Memory B cell (primary cell): ENCODE results near the gene NR2C1.
"Not testable (repeated sequence)": the region's sequence is repeated elsewhere in the genome, so short reads cannot be mapped to it uniquely, and the experiment has no call there.

ENCODE experiments used
- ATAC-seq: fragments of 150-1000 bp; cut with Tn5 transposase; 2 replicates; pipeline ENCODE4 v1.10.0; 2021; ENCODE audit warnings: low read depth, mild to moderate bottlenecking, moderate library complexity
- DNase-seq, 2 donors: peaks; one replicate each; pipeline ENCODE4 v3.0.0; 2022; ENCODE audit warnings: low spot score in 2 of 2
- H3K27ac Mint-ChIP-seq: one replicate; pipeline ENCODE4 v1.8.0; 2022; ENCODE audit warnings: mild to moderate bottlenecking, moderate library complexity, mixed read lengths
- H3K27me3 Mint-ChIP-seq: one replicate; pipeline ENCODE4 v1.8.0; 2022; ENCODE audit warnings: mixed read lengths
- H3K36me3 Mint-ChIP-seq: one replicate; pipeline ENCODE4 v1.8.0; 2022; ENCODE audit warnings: mild to moderate bottlenecking, mixed read lengths
- H3K4me1 Mint-ChIP-seq: one replicate; pipeline ENCODE4 v1.8.0; 2022; ENCODE audit warnings: mixed read lengths
- H3K4me3 Mint-ChIP-seq: one replicate; pipeline ENCODE4 v1.8.0; 2022; ENCODE audit warnings: mild to moderate bottlenecking, moderate library complexity, mixed read lengths
- H3K9me3 Mint-ChIP-seq: one replicate; pipeline ENCODE4 v1.8.0; 2022; ENCODE audit warnings: mixed read lengths

NR2C1 gene

GRCh38 chr12:95003921-95004272 lies 69.5 kb downstream of the NR2C1 start:
- Mint-ChIP-seq H3K27ac (peak overlapping the region; percentile 92), H3K4me1 (peaks cover 17% of the 10 kb centered on the region), H3K9me3 (peaks cover 2% of the 10 kb centered on the region), H3K4me3 (peak overlapping the region; percentile 94), H3K36me3 (peaks cover 4% of the 10 kb centered on the region), H3K27me3 (no peaks in the 10 kb centered on the region)
- no peak for DNase-seq
- no peak for ATAC-seq

- Mint-ChIP-seq H3K4me1 (peaks cover 23% of the 10 kb centered on the region), H3K4me3 (peak within 1 kb of the TSS; percentile 94), H3K36me3 (peaks cover 4% of the 10 kb centered on the region), H3K27ac (peak within 1 kb of the TSS; percentile 92), H3K9me3 (peaks cover 2% of the 10 kb centered on the region), H3K27me3 (no peaks in the 10 kb centered on the region)
- peak; percentile 86 to 91 for DNase-seq
- ATAC-seq, result peak; percentile 100
Observed at GRCh38 chr12:95003213-95003920, 70.1 kb downstream of the NR2C1 start, which contains the start of gene NDUFA12. TSS of gene NDUFA12 (minus strand) at chr12:95003697. CDS start at chr12:95003680, 17 bp downstream.

GRCh38 chr12:95002754-95003153 lies 70.7 kb downstream of the NR2C1 start:
- peak overlapping the region; percentile 92 for H3K27ac Mint-ChIP-seq
- H3K4me1 Mint-ChIP-seq, result peaks cover 26% of the 10 kb centered on the region
- no peaks in the 10 kb centered on the region for H3K27me3 Mint-ChIP-seq
- H3K9me3 Mint-ChIP-seq, result peaks cover 2% of the 10 kb centered on the region
- peak overlapping the region; percentile 94 for H3K4me3 Mint-ChIP-seq
- DNase-seq, result no peak
- H3K36me3 Mint-ChIP-seq, result peaks cover 4% of the 10 kb centered on the region
- ATAC-seq, result no peak

GRCh38 chr12:94998326-94998725 lies 75.1 kb downstream of the NR2C1 start:
- Mint-ChIP-seq H3K27me3 (no peaks in the 10 kb centered on the region), H3K4me3 (peak overlapping the region; percentile 14), H3K36me3 (peaks cover 7% of the 10 kb centered on the region)

GRCh38 chr12:94997726-94998125 lies 75.7 kb downstream of the NR2C1 start:
- no peak for DNase-seq
- no peaks in the 10 kb centered on the region for H3K27me3 Mint-ChIP-seq
- peaks cover 26% of the 10 kb centered on the region for H3K4me1 Mint-ChIP-seq
- peaks cover 8% of the 10 kb centered on the region for H3K36me3 Mint-ChIP-seq
- no peak overlapping the region for H3K27ac Mint-ChIP-seq
- no peak overlapping the region for H3K4me3 Mint-ChIP-seq
- no peaks in the 10 kb centered on the region for H3K9me3 Mint-ChIP-seq
- ATAC-seq, result no peak

More at GRCh38 chr12:94998326-94998725, 75.1 kb downstream of the NR2C1 start:
- no peak overlapping the region for H3K27ac Mint-ChIP-seq
- no peaks in the 10 kb centered on the region for H3K9me3 Mint-ChIP-seq
- DNase-seq (no peak), ATAC-seq (no peak)
- peaks cover 26% of the 10 kb centered on the region for H3K4me1 Mint-ChIP-seq

GRCh38 chr12:94997061-94997460 lies 76.4 kb downstream of the NR2C1 start:
- H3K36me3 Mint-ChIP-seq, result peaks cover 10% of the 10 kb centered on the region
- ATAC-seq (no peak), DNase-seq (no peak)
- no peaks in the 10 kb centered on the region for H3K27me3 Mint-ChIP-seq
- H3K4me3 Mint-ChIP-seq, result no peak overlapping the region
- H3K4me1 Mint-ChIP-seq, result peaks cover 22% of the 10 kb centered on the region
- H3K9me3 Mint-ChIP-seq, result no peaks in the 10 kb centered on the region
- H3K27ac Mint-ChIP-seq, result no peak overlapping the region

- ATAC-seq (no peak), DNase-seq (no peak)
- H3K27ac Mint-ChIP-seq, result no peak overlapping the region
- no peaks in the 10 kb centered on the region for H3K27me3 Mint-ChIP-seq
- H3K4me1 Mint-ChIP-seq, result peaks cover 14% of the 10 kb centered on the region
- no peaks in the 10 kb centered on the region for H3K9me3 Mint-ChIP-seq
- H3K4me3 Mint-ChIP-seq, result no peak overlapping the region
- H3K36me3 Mint-ChIP-seq, result peaks cover 15% of the 10 kb centered on the region
Observed at GRCh38 chr12:94994312-94994711, 79.1 kb downstream of the NR2C1 start.

- not testable (repeated sequence) for H3K9me3 Mint-ChIP-seq, H3K4me3 Mint-ChIP-seq, H3K27me3 Mint-ChIP-seq, H3K27ac Mint-ChIP-seq, DNase-seq, ATAC-seq
- peaks cover 17% of the 10 kb centered on the region for H3K36me3 Mint-ChIP-seq
- H3K4me1 Mint-ChIP-seq, result peaks cover 13% of the 10 kb centered on the region
Observed at GRCh38 chr12:94993855-94994254, 79.6 kb downstream of the NR2C1 start.

GRCh38 chr12:94990222-94990621 lies 83.2 kb downstream of the NR2C1 start:
- no peaks in the 10 kb centered on the region for H3K27me3 Mint-ChIP-seq
- ATAC-seq (no peak), DNase-seq (no peak)
- H3K36me3 Mint-ChIP-seq, result peaks cover 23% of the 10 kb centered on the region
- no peaks in the 10 kb centered on the region for H3K9me3 Mint-ChIP-seq
- H3K27ac Mint-ChIP-seq, result no peak overlapping the region
- no peak overlapping the region for H3K4me3 Mint-ChIP-seq
- H3K4me1 Mint-ChIP-seq, result peaks cover 8% of the 10 kb centered on the region

GRCh38 chr12:94988471-94988870 lies 84.9 kb downstream of the NR2C1 start:
- Mint-ChIP-seq H3K4me3 (no peak overlapping the region), H3K4me1 (peaks cover 12% of the 10 kb centered on the region), H3K27me3 (no peaks in the 10 kb centered on the region), H3K27ac (no peak overlapping the region), H3K36me3 (peaks cover 28% of the 10 kb centered on the region), H3K9me3 (no peaks in the 10 kb centered on the region)
- ATAC-seq (no peak), DNase-seq (no peak)

- no peaks in the 10 kb centered on the region for H3K9me3 Mint-ChIP-seq
Observed at GRCh38 chr12:94987801-94988200, 85.6 kb downstream of the NR2C1 start.

GRCh38 chr12:94987076-94987669 lies 86.2 kb downstream of the NR2C1 start:
- Mint-ChIP-seq H3K4me3 (no peak overlapping the region), H3K36me3 (peaks cover 28% of the 10 kb centered on the region)

More at GRCh38 chr12:94987801-94988200, 85.6 kb downstream of the NR2C1 start:
- H3K4me1 Mint-ChIP-seq, result peaks cover 14% of the 10 kb centered on the region
- peaks cover 32% of the 10 kb centered on the region for H3K36me3 Mint-ChIP-seq
- ATAC-seq, result no peak
- no peak overlapping the region for H3K4me3 Mint-ChIP-seq
- H3K27ac Mint-ChIP-seq, result no peak overlapping the region
- DNase-seq, result no peak
- H3K27me3 Mint-ChIP-seq, result no peaks in the 10 kb centered on the region

GRCh38 chr12:94985099-94985498 lies 88.3 kb downstream of the NR2C1 start:
- not testable (repeated sequence) for H3K9me3 Mint-ChIP-seq, DNase-seq, H3K27me3 Mint-ChIP-seq, H3K4me3 Mint-ChIP-seq, H3K27ac Mint-ChIP-seq, ATAC-seq
- Mint-ChIP-seq H3K4me1 (peaks cover 15% of the 10 kb centered on the region), H3K36me3 (peaks cover 28% of the 10 kb centered on the region)

More at GRCh38 chr12:94987076-94987669, 86.2 kb downstream of the NR2C1 start:
- H3K4me1 Mint-ChIP-seq, result peaks cover 15% of the 10 kb centered on the region
- no peaks in the 10 kb centered on the region for H3K27me3 Mint-ChIP-seq
- no peaks in the 10 kb centered on the region for H3K9me3 Mint-ChIP-seq
- DNase-seq (no peak), ATAC-seq (no peak)
- no peak overlapping the region for H3K27ac Mint-ChIP-seq

- Mint-ChIP-seq H3K4me3 (no peak overlapping the region), H3K36me3 (peaks cover 24% of the 10 kb centered on the region), H3K27ac (no peak overlapping the region), H3K4me1 (peaks cover 14% of the 10 kb centered on the region), H3K27me3 (no peaks in the 10 kb centered on the region), H3K9me3 (no peaks in the 10 kb centered on the region)
- DNase-seq (no peak), ATAC-seq (no peak)
Observed at GRCh38 chr12:94983321-94983720, 90.1 kb downstream of the NR2C1 start.
